ENCODE results near the gene OSBPL5.

OSBPL5 gene, protein sequence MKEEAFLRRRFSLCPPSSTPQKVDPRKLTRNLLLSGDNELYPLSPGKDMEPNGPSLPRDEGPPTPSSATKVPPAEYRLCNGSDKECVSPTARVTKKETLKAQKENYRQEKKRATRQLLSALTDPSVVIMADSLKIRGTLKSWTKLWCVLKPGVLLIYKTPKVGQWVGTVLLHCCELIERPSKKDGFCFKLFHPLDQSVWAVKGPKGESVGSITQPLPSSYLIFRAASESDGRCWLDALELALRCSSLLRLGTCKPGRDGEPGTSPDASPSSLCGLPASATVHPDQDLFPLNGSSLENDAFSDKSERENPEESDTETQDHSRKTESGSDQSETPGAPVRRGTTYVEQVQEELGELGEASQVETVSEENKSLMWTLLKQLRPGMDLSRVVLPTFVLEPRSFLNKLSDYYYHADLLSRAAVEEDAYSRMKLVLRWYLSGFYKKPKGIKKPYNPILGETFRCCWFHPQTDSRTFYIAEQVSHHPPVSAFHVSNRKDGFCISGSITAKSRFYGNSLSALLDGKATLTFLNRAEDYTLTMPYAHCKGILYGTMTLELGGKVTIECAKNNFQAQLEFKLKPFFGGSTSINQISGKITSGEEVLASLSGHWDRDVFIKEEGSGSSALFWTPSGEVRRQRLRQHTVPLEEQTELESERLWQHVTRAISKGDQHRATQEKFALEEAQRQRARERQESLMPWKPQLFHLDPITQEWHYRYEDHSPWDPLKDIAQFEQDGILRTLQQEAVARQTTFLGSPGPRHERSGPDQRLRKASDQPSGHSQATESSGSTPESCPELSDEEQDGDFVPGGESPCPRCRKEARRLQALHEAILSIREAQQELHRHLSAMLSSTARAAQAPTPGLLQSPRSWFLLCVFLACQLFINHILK

GRCh38 chr11:3165152-3165705, at the start of gene OSBPL5:
TSS of gene OSBPL5 (minus strand) at chr11:3165310. CDS start at chr11:3129148, 36,162 bp downstream.
- DNase-seq (ENCODE audit: low read depth, low spot score): no peak

DNA sequence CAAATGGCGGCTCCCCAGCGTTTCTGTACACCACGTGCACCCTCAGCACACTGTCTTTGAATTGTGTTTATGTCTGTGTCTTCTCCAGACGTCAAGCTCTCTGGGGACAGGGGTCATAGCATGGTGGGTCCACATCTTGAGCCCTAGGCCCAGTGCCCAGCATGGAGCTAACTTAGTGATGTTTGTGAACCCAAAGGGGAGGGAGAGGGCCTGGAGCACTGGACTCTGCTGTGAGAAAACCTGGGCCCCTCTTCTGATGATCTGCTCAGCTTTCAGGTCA, 49.2 kb upstream of the OSBPL5 start:
- no peak for DNase-seq (ENCODE audit: low read depth, low spot score)

DNA sequence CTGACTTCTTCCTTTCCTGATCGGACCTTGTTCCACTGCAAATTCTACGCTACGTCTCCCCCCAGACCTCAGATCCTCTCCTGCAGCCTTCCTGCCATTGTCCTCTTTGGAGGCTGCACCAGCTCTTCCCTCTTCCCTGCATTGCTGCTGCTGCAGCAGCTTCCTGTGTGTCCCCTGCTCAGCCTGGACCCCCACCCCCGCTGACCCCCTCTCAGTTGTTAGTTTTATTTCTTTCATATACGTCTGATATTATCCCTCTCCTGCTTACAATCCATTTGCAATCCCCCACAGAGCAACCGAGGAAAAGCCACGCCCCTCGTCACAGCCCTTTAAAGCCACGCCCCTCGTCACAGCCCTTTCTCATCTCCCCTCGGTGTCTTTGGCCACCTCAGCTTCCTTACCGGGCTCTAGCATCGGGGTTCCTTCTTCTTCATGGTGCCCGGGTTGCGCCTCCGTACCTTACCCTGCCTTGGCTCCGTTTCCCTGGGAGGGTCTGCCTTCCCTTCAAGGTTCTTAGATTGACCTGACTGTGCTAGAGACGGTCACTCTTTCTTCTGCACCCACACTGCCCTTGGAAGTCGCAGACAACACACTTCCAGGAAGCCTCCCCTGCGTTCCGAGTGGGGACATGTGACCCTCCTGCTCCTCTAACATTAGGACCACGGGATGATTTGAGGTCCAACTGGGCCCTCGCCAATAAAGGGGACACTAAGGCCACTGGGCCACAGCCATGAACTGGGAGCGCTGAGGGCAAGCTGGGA, 48.7 kb upstream of the OSBPL5 start:
- no peak for DNase-seq (ENCODE audit: low read depth, low spot score)

DNA sequence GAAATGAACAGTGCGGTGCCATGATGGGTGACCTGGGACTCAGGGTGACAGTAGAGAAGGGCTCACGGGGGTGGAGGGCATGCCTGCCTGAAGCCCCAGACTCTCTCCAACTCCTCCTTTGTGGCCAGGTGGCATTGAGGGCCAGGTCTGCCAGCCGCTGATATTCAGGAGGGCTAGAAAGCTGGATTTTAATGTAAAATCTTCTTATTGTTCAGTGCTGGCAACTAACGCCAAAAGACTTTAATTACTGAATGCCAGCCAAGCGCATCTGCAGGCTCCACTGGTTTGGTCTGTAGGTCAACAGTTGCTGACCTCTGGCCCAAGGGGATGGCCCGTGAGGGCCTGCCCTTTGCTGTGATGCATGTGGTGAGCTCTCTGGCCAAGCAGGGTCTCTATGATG, 43.2 kb upstream of the OSBPL5 start:
- no peak for DNase-seq (ENCODE audit: low read depth, low spot score)

DNA sequence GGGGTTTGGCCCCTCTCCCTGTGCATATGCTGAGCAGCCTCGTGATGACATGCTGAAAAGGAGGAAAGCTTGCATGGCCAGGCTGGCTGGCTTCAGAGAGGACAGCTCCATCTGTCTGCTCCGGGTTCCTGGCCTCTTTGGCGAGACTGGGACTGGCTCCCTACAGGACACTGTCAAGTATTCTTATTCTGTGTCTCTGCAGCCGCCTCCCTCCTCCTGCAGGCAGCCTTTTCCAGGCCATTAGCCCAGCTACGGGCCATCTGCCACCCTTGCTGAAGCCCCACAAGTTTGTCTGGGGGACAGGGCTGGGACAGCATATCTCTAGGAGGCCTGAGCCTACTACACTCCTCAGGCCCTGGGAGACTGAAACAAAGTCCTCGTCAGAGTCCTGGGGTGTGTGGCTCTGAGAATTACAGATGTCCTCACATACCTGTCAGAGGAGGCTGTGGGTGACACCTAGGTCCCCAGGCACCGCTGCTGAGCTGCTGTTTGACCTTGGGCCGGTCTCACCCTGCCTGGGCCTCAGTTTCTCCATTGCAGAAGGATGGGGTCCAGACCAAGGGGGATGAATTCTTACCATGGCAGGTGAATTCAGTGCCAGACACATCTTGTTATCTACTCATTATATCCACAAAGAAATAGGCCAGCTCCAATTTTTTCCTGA, 42.5 kb upstream of the OSBPL5 start:
- no peak for DNase-seq (ENCODE audit: low read depth, low spot score)

DNA sequence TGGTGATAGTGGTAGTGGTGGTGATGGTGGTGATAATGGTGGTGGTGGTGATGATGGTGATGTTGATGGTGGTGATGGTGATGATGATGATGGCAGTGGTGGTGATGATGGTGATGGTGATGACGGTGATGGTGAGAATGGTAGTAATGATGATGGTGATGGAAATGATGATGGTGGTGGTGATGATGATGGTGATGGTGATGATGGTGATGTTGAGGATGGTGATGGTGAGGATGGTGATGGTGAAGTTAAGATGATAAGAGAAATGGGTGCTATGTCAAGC, 41.8 kb upstream of the OSBPL5 start:
- DNase-seq (ENCODE audit: low read depth, low spot score): no peak

DNA sequence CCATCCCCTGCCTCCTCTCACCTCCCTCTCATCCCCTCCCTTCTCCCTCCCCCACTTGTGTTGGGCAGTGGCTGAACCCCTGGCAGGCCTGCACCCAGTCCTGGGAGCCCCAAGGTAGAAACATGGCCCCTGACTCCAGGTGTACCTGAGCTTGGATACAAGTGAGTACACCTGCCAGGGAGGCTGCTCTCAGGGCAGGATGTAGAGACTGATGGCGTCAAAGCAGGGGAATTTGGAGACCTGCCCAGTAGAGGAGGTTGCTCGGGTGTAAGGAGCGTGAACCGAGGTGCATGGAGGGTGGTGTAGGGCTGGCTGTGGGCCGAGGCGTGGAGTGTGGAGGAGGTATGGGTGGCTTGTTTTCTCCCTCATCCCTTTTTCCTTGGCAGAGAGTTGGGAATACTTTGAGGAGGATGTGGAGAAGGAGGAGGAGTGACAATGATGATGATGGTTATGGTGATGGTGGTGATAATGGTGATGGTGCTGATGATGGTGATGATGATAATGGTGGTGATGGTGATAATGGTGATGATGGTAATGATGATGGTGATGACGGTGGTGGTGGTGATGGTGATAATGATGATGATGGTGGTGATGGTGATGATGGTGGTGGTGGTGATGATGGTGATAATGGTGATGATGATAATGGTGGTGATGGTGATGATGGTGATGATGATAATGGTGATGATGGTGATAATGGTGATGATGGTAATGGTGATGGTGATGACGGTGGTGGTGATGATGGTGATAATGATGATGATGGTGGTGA, 41.2 kb upstream of the OSBPL5 start:
- DNase-seq (ENCODE audit: low read depth, low spot score): no peak

DNA sequence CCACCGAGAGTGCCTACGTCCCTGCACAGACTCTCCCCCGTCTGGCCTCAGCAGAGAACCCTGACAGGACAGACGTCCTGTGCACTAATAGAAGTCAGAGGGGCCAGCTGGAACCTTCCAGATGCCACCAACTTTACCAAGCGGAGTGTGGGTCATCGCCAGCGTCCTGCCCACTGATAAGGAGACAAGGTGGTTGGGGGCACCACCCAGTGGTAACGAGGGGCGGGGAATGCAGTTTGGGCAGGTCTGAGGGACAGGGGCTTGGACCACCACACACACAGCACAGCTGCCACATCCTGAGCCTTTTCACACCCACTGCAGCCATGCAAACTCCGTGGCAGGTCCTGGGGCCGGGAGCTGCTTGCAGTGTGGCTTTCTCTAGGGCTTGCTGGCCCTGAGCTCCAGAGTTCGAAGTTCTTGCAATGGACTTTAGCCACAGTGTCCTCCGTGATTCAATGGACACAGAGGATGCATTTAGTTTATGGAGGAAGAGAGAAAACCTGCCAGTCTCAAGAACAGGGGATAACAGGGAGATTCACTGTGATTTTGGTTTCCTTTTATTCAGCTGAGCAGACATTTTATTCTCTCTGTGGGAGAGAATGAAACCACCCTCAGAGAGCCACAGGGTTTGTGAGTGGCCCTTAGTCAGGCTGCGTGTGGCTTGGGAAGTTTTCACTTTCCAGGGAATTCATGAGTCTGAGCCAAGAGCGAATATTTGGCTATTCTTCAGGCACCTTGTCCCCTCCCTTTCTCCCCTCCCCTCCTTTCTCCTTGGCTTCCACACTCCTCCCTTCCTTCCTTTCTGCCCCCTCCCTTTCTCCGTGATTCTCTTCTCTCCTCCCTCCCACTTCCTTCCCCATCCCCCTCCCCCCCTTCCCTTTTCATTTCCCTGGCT, 40.4 kb upstream of the OSBPL5 start:
- no peak for DNase-seq (ENCODE audit: low read depth, low spot score)

- DNase-seq (ENCODE audit: low read depth, low spot score): no peak
Observed at GRCh38 chr11:3204141-3205015, 39.3 kb upstream of the OSBPL5 start.

GRCh38 chr11:3203221-3204043, 38.3 kb upstream of the OSBPL5 start:
- DNase-seq (ENCODE audit: low read depth, low spot score): no peak

DNA sequence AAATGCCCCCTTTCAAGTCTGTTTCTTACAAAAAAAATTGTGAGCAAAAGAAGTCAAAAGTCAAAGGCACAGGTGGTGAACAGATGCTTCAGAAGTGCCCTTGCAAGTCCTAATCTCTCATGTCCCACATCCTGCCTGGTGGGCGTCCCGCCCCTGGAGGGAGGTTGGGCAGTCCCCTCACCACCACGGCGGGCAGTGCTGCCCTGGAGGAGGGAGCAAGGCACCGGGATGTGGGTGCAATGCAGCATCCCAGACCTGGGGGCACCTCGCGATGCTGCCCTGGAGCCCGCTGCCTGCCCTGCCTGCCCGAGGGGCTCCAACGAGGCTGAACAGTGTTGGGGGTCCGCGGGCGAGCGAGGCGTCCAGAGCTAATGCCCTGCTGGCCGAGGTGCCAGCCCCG, 37.6 kb upstream of the OSBPL5 start:
- DNase-seq (ENCODE audit: low read depth, low spot score): no peak

DNA sequence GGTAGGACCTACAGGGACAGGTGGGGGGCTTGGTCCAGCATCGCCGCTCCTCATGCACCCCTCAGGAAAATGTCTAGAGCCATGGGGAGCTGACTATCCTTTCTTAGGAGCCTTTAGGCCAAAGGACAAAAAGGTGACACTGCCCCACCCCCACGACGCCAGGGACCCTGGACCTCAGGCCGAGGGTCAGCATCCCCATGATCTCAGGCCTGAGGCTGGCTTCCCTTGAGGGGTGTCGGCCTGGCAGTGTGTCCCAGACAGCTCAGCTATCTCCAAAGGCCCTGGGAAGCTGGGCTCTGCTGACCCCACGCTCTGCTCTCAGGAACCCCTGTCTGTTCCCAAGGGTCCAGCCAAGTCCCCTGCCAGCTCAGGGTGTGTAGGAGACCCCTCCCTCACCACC, 37.2 kb upstream of the OSBPL5 start:
- DNase-seq (ENCODE audit: low read depth, low spot score): no peak

DNA sequence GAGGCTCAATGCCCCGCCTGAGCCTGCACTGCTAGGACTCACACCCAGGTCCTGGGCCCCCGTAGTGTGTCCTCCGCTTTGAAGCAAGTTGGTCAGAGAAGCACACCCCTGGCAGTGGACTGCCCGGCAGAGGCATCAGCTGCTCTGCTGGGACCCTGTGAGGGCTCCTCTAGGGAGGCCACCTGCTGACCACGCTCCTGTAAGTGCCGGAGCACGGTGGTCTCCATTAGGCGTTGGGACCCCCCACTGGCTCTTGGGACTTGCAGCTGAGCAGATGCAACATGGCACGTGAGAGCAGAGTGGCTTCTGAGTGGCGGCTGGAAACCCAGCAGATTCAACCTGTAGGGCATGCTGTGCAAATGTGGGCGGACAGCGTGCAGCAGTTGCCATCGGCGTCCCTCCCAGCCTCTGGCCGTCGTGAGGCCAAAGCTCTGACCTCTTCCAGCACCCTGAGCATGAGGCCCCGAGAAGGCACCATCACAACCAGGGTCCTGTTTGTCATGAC, 36.6 kb upstream of the OSBPL5 start:
- no peak for DNase-seq (ENCODE audit: low read depth, low spot score)

DNA sequence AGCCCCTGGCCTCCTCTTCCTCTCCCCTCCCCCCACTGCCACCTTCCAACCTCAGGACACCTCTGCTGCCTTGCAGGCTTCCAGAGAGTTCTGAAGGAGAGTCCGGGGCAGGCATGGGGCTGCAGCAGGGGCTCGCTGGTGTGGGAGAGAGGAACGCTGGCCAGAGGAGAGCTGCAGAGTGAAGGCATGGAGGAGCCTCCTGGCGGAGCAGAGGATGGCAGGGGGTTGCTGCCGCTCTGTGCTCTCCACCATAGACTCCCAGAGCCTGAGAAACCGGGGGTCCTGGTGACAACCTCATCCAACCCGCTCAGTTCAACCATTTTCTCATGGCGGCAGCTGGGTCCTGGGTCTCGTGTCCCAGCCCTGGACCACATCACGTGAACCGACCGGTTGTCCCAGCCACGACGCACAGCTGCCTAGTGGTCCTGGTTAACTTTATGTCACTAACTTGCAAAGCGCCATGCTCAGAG, 36.0 kb upstream of the OSBPL5 start:
- no peak for DNase-seq (ENCODE audit: low read depth, low spot score)

DNA sequence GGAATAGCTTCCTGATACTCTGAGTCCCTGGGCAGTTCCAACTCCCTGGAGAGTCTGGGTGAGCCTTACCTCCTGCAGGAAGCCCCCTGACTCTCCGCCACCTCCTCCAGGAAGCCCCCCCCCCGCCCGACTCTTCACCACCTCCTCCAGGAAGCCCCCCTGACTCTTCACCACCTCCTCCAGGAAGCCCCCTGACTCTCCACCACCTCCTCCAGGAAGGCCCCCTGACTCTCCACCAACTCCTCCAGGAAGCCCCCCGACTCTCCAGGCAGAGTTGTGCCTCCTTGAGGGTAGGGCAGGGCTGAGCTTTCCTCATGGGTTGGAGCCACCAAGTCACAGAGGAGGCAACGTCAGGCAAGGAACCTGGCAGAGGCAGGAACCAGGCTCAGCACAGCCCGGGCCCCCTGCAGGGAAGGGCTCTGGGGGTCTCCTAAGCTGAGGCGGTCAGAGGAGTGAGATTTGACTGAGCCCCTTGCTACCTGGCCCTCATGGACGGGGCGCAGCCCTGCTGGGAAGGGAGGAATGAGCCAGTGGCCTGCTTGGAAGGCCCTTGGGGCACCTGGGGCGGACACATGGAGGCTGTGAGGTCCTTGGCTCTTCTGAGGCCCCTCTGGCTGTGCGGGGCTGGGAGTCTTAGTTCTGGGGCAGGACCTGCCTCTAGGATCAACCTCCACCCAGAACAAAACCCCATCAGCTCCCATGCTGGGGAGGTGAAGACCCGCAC, 35.4 kb upstream of the OSBPL5 start:
- DNase-seq (ENCODE audit: low read depth, low spot score): no peak

- DNase-seq (ENCODE audit: low read depth, low spot score): no peak
Observed at GRCh38 chr11:3199537-3200295, 34.6 kb upstream of the OSBPL5 start.
